Measurements from ENCODE around the gene CLEC10A.
A peak's percentile ranks its signal among the peaks of the same experiment; 100 is the strongest.

CLEC10A gene

GRCh38 chr17:7046127-7046724, 33.8 kb downstream of the CLEC10A start:
- TF ChIP-seq CTCF (IDR thresholded peaks at IDR 0.05) (peak; percentile 43), ZFX (IDR thresholded peaks at IDR 0.05; ENCODE audit: borderline replicate concordance) (no peak)
- H3K27ac ChIP-seq = peak overlapping the region; percentile 100

- H3K27ac ChIP-seq = peak overlapping the region; percentile 100
- no peak for TF ChIP-seq ZFX (IDR thresholded peaks at IDR 0.05; ENCODE audit: borderline replicate concordance)
- TF ChIP-seq CTCF (IDR thresholded peaks at IDR 0.05) = peak; percentile 79
Measured at GRCh38 chr17:7045492-7046126, 34.4 kb downstream of the CLEC10A start.

GRCh38 chr17:7043497-7044198, 36.4 kb downstream of the CLEC10A start, which contains the start of gene SLC16A11:
TSS of gene SLC16A11 (minus strand) at chr17:7044092. CDS start at chr17:7043513, 579 bp downstream.
- TF ChIP-seq ZFX (IDR thresholded peaks at IDR 0.05; ENCODE audit: borderline replicate concordance) (no peak), CTCF (IDR thresholded peaks at IDR 0.05) (no peak)
- peak within 1 kb of the TSS; percentile 100 for H3K27ac ChIP-seq

- TF ChIP-seq ZFX (IDR thresholded peaks at IDR 0.05; ENCODE audit: borderline replicate concordance) = no peak
- TF ChIP-seq CTCF (IDR thresholded peaks at IDR 0.05) = no peak
- H3K27ac ChIP-seq = no peak overlapping the region
Measured at GRCh38 chr17:7043182-7043496, 36.9 kb downstream of the CLEC10A start.

- H3K27ac ChIP-seq = no peak overlapping the region
- TF ChIP-seq CTCF (IDR thresholded peaks at IDR 0.05) (no peak), ZFX (IDR thresholded peaks at IDR 0.05; ENCODE audit: borderline replicate concordance) (no peak)
Measured at GRCh38 chr17:7042501-7043181, 37.4 kb downstream of the CLEC10A start.

- TF ChIP-seq CTCF (IDR thresholded peaks at IDR 0.05) (no peak), ZFX (IDR thresholded peaks at IDR 0.05; ENCODE audit: borderline replicate concordance) (no peak)
- no peak overlapping the region for H3K27ac ChIP-seq
Measured at GRCh38 chr17:7041607-7042500, 38.2 kb downstream of the CLEC10A start.
